ENCODE measurements around the gene PI4KA. TPM values are rescaled to one million over a fixed set of nuclear protein-coding genes. Genes with fewer than 3 reads are reported as not detected.

PI4KA gene
- total and polyA plus RNA-seq, 4 donors: 19.4 to 47.5 (median 36.3) TPM

DNA sequence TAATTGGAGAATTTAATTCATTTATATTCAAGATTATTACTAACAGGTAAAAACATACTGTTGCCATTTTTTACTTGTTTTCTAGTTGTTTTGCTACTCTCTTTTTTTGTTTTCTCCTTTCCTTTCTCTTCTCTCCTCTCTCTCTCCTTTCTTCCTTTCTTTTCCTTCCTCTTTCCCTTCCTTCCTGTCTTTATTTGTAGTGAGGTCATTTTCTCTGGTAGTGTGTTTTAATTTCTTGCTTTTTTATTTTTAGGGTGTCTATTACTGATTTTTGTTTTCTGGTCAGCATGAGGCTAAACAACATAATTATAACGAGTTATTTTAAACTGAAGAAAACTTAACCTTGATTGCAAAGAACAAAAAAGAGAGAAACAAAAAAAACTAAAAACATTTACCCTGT lies 197.1 kb downstream of the PI4KA start:
- H3K9ac ChIP-seq (ENCODE audit: low read depth in 1 of 2, low read length in 2 of 2): no peak overlapping the region
- no peak overlapping the region for H3K4me3 ChIP-seq (ENCODE audit: low read depth in 1 of 3, low read length in 3 of 3)
- no peak overlapping the region for H3K27ac ChIP-seq (ENCODE audit: low read depth in 1 of 2, low read length in 2 of 2)
- H3K27me3 ChIP-seq (ENCODE audit: control insufficient read depth in 4 of 4, insufficient read depth in 4 of 4, low read length in 3 of 4): peaks cover 0 to 4% (median 1%) of the 10 kb centered on the region in 4 donors
- H3K9me3 ChIP-seq (ENCODE audit: control insufficient read depth in 4 of 4, low read length in 3 of 4): no peaks in the 10 kb centered on the region
- TF ChIP-seq HNF4G (IDR thresholded peaks at IDR 0.05): no peak
- TF ChIP-seq, protein P1, sequence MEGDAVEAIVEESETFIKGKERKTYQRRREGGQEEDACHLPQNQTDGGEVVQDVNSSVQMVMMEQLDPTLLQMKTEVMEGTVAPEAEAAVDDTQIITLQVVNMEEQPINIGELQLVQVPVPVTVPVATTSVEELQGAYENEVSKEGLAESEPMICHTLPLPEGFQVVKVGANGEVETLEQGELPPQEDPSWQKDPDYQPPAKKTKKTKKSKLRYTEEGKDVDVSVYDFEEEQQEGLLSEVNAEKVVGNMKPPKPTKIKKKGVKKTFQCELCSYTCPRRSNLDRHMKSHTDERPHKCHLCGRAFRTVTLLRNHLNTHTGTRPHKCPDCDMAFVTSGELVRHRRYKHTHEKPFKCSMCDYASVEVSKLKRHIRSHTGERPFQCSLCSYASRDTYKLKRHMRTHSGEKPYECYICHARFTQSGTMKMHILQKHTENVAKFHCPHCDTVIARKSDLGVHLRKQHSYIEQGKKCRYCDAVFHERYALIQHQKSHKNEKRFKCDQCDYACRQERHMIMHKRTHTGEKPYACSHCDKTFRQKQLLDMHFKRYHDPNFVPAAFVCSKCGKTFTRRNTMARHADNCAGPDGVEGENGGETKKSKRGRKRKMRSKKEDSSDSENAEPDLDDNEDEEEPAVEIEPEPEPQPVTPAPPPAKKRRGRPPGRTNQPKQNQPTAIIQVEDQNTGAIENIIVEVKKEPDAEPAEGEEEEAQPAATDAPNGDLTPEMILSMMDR (IDR thresholded peaks at IDR 0.05; ENCODE audit: low read depth, low read length, missing input control): no peak
- TF ChIP-seq, protein P2, sequence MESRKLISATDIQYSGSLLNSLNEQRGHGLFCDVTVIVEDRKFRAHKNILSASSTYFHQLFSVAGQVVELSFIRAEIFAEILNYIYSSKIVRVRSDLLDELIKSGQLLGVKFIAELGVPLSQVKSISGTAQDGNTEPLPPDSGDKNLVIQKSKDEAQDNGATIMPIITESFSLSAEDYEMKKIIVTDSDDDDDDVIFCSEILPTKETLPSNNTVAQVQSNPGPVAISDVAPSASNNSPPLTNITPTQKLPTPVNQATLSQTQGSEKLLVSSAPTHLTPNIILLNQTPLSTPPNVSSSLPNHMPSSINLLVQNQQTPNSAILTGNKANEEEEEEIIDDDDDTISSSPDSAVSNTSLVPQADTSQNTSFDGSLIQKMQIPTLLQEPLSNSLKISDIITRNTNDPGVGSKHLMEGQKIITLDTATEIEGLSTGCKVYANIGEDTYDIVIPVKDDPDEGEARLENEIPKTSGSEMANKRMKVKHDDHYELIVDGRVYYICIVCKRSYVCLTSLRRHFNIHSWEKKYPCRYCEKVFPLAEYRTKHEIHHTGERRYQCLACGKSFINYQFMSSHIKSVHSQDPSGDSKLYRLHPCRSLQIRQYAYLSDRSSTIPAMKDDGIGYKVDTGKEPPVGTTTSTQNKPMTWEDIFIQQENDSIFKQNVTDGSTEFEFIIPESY (IDR thresholded peaks at IDR 0.05): no peak
- TF ChIP-seq NR2F2 (IDR thresholded peaks at IDR 0.05): no peak
- TF ChIP-seq, protein P3, sequence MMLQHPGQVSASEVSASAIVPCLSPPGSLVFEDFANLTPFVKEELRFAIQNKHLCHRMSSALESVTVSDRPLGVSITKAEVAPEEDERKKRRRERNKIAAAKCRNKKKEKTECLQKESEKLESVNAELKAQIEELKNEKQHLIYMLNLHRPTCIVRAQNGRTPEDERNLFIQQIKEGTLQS (IDR thresholded peaks at IDR 0.05): no peak
- TF ChIP-seq RXRA (IDR thresholded peaks at IDR 0.05): no peak
- TF ChIP-seq FOXA1 (IDR thresholded peaks at IDR 0.05): no peak
- TF ChIP-seq SP1 (IDR thresholded peaks at IDR 0.05): no peak
- TF ChIP-seq EGR1 (IDR thresholded peaks at IDR 0.05; ENCODE audit: low read depth in 2 of 2): no peak
- TF ChIP-seq, protein P4, sequence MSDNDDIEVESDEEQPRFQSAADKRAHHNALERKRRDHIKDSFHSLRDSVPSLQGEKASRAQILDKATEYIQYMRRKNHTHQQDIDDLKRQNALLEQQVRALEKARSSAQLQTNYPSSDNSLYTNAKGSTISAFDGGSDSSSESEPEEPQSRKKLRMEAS (IDR thresholded peaks at IDR 0.05): no peak
- TF ChIP-seq RAD21 (IDR thresholded peaks at IDR 0.05): no peak
- no peak for TF ChIP-seq FOXA2 (IDR thresholded peaks at IDR 0.05)
- TF ChIP-seq HNF4A (conservative IDR thresholded peaks at IDR 0.05): no peak
- no peaks in the 10 kb centered on the region for H3K36me3 ChIP-seq (ENCODE audit: control insufficient read depth in 4 of 4, insufficient read depth in 3 of 4, low read depth in 1 of 4, low read length in 3 of 4)
- DNase-seq (ENCODE audit: low spot score): no peak
- WGBS: 100% methylated on average over 1 of the region's 1 CpG
- no peaks in the 10 kb centered on the region for H3K4me1 ChIP-seq (ENCODE audit: control insufficient read depth in 4 of 4, insufficient read depth in 4 of 4, low read length in 3 of 4)

DNA sequence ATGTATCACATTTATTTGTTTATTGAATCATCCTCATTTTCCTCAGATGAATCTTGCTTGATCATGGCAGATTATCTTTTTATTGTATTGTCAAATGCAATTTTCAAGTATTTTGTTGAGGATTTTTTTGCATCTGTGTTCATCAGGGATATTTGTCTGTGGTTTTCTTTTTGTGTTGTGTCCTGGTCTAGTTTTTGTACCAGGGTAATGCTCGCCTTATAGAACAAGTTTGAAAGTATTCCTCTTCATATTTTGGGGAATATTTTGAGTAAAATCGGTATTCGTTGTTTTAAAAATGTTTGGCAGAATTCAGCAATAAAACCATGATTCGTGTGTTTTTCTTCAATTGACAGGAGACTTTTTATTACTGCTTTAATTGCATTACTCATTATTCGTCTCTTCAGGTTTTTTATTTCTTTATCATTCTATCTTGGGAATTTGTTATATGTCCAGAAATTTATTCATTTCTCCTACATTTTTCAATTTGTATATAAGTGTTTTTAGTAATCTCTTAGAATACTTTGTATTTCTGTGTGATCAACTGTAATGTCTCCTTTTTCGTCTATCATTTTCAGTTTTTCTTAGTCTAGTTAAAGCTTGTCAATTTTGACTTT lies 198.1 kb downstream of the PI4KA start:
- peaks cover 0 to 4% (median 1%) of the 10 kb centered on the region in 4 donors for H3K27me3 ChIP-seq (ENCODE audit: control insufficient read depth in 4 of 4, insufficient read depth in 4 of 4, low read length in 3 of 4)
- TF ChIP-seq YY1 (IDR thresholded peaks at IDR 0.05) (no peak), RXRA (IDR thresholded peaks at IDR 0.05) (no peak), FOXA1 (IDR thresholded peaks at IDR 0.05) (no peak), HNF4G (IDR thresholded peaks at IDR 0.05) (no peak), FOXA2 (IDR thresholded peaks at IDR 0.05) (no peak)
- TF ChIP-seq, protein P5, sequence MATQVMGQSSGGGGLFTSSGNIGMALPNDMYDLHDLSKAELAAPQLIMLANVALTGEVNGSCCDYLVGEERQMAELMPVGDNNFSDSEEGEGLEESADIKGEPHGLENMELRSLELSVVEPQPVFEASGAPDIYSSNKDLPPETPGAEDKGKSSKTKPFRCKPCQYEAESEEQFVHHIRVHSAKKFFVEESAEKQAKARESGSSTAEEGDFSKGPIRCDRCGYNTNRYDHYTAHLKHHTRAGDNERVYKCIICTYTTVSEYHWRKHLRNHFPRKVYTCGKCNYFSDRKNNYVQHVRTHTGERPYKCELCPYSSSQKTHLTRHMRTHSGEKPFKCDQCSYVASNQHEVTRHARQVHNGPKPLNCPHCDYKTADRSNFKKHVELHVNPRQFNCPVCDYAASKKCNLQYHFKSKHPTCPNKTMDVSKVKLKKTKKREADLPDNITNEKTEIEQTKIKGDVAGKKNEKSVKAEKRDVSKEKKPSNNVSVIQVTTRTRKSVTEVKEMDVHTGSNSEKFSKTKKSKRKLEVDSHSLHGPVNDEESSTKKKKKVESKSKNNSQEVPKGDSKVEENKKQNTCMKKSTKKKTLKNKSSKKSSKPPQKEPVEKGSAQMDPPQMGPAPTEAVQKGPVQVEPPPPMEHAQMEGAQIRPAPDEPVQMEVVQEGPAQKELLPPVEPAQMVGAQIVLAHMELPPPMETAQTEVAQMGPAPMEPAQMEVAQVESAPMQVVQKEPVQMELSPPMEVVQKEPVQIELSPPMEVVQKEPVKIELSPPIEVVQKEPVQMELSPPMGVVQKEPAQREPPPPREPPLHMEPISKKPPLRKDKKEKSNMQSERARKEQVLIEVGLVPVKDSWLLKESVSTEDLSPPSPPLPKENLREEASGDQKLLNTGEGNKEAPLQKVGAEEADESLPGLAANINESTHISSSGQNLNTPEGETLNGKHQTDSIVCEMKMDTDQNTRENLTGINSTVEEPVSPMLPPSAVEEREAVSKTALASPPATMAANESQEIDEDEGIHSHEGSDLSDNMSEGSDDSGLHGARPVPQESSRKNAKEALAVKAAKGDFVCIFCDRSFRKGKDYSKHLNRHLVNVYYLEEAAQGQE (IDR thresholded peaks at IDR 0.05): no peak
- no peak overlapping the region for H3K4me3 ChIP-seq (ENCODE audit: low read depth in 1 of 3, low read length in 3 of 3)
- no peaks in the 10 kb centered on the region for H3K36me3 ChIP-seq (ENCODE audit: control insufficient read depth in 4 of 4, insufficient read depth in 3 of 4, low read depth in 1 of 4, low read length in 3 of 4)
- no peak overlapping the region for H3K9ac ChIP-seq (ENCODE audit: low read depth in 1 of 2, low read length in 2 of 2)
- 87% methylated on average over 6 of the region's 6 CpGs for WGBS
- no peaks in the 10 kb centered on the region for H3K9me3 ChIP-seq (ENCODE audit: control insufficient read depth in 4 of 4, low read length in 3 of 4)
- no peak for DNase-seq (ENCODE audit: low spot score)
- H3K4me1 ChIP-seq (ENCODE audit: control insufficient read depth in 4 of 4, insufficient read depth in 4 of 4, low read length in 3 of 4): no peaks in the 10 kb centered on the region
- no peak overlapping the region for H3K27ac ChIP-seq (ENCODE audit: low read depth in 1 of 2, low read length in 2 of 2)

Measured in liver (tissue), 9 donors.